Panc1 (cell line): Measurements from ENCODE around the gene ZNF398. TPM values are rescaled to one million over a fixed set of nuclear protein-coding genes. Genes with fewer than 3 reads are reported as not detected.

Source experiments
- ATAC-seq: fragments of 200-7000 bp; cut with Tn5 transposase; 2 replicates; pipeline ENCODE4 v1.9.1; 2020; ENCODE audit warnings: mild to moderate bottlenecking, moderate library complexity
- BruUV-seq: library from RNA; stranded (reverse); fragments of 400-500 nt; replicated peaks from 2 replicates; lab custom pipeline; 2021; lab: Mats Ljungman, UMichigan
- CTCF ChIA-PET: fragments of 300-600 bp; sonication (Branson Sonifier 250); formaldehyde crosslinking; loops from one replicate; lab custom pipeline; 2022; ENCODE audit warnings: antibody characterized with exemption; lab: Charles Lee
- POLR2A ChIA-PET: fragments of 300-600 bp; sonication (Branson Sonifier 250); formaldehyde crosslinking; loops from one replicate; lab custom pipeline; 2022; ENCODE audit warnings: antibody characterized with exemption; lab: Charles Lee
- DNase-seq: peaks from one replicate; pipeline ENCODE4 v3.0.0-alpha.2; 2010; ENCODE audit warnings: low read depth, low spot score
- H3K27ac ChIP-seq: 2 replicates; pipeline ENCODE4 v1.5.1; 2011; ENCODE audit warnings: mild to moderate bottlenecking, low read length, inconsistent platforms
- H3K27me3 ChIP-seq: fragments of 200-500 bp; sonication (Bioruptor generic); 2 replicates; pipeline ENCODE4 v1.6.0; 2014; ENCODE audit warnings: low read length, inconsistent platforms; ENCODE audit not compliant: control insufficient read depth, insufficient read depth
- H3K36me3 ChIP-seq: fragments of 200-500 bp; sonication (Bioruptor generic); 2 replicates; pipeline ENCODE4 v1.5.1; 2014; ENCODE audit warnings: inconsistent platforms, mild to moderate bottlenecking, low read length, moderate library complexity; ENCODE audit not compliant: control insufficient read depth, insufficient read depth
- H3K4me1 ChIP-seq: 2 replicates; pipeline ENCODE4 v1.5.1; 2011; ENCODE audit warnings: inconsistent platforms, mild to moderate bottlenecking, low read length, moderate library complexity; ENCODE audit not compliant: control insufficient read depth, insufficient read depth
- H3K4me3 ChIP-seq, 2 experiments: 2 replicates each; pipeline ENCODE4 v1.5.1; 2011 to 2012; ENCODE audit warnings: low read depth in 2 of 2, low read length in 2 of 2, mild to moderate bottlenecking in 2 of 2, inconsistent platforms in 1 of 2, moderate library complexity in 1 of 2
- H3K9me3 ChIP-seq: fragments of 200-500 bp; sonication (Bioruptor generic); 2 replicates; pipeline ENCODE4 v1.5.1; 2014; ENCODE audit warnings: low read depth, mild to moderate bottlenecking, inconsistent platforms, low read length, moderate library complexity; ENCODE audit not compliant: control insufficient read depth, insufficient read depth
- POLR2AphosphoS5 ChIP-seq: IDR thresholded peaks from 2 replicates; pipeline ENCODE4 v1.6.1; 2012; ENCODE audit warnings: mild to moderate bottlenecking, low read depth, low read length, moderate library complexity
- SIN3A ChIP-seq: IDR thresholded peaks from 2 replicates; pipeline ENCODE4 v1.6.1; 2012; ENCODE audit warnings: low read depth, mild to moderate bottlenecking, low read length, moderate library complexity, borderline replicate concordance; ENCODE audit not compliant: insufficient read depth
- TCF7L2 ChIP-seq: IDR thresholded peaks from 2 replicates; pipeline ENCODE4 v1.6.1; 2011; ENCODE audit warnings: mild to moderate bottlenecking, low read depth, low read length, inconsistent platforms
- in situ Hi-C: cut with HindIII; loops from 2 replicates; pipeline ENCODE4 v1.10.0; 2016; ENCODE audit warnings: low sequenced_read_pairs, low pct_unique_long_range_greater_than_20kb
- intact Hi-C: fragments of 100-400 bp; cut with micrococcal nuclease; formaldehyde crosslinking; loops from one replicate; pipeline ENCODE4 v1.10.0; 2022; ENCODE audit not compliant: unreplicated experiment
- total RNA-seq: library from RNA; stranded (reverse); gene quantifications from one replicate; pipeline ENCODE4 v1.2.1, GENCODE V29; 2021; ENCODE audit not compliant: unreplicated experiment
- TF ChIP-seq, protein P1 (sequence below), 2 experiments: IDR thresholded peaks; 2 replicates each; pipeline ENCODE4 v1.6.1; 2011 to 2012; ENCODE audit warnings: low read depth in 2 of 2, control low read depth in 1 of 2, low read length in 1 of 2, mild to moderate bottlenecking in 1 of 2, moderate library complexity in 1 of 2; ENCODE audit not compliant: insufficient read depth in 1 of 2
- TF ChIP-seq, protein P2 (sequence below): fragments of 450-650 bp; IDR thresholded peaks from 2 replicates; pipeline ENCODE4 v1.5.1; 2017; ENCODE audit warnings: mild to moderate bottlenecking

ZNF398 gene
- total RNA-seq, 1 experiment from 2014 or later, result 14.1 TPM

DNA sequence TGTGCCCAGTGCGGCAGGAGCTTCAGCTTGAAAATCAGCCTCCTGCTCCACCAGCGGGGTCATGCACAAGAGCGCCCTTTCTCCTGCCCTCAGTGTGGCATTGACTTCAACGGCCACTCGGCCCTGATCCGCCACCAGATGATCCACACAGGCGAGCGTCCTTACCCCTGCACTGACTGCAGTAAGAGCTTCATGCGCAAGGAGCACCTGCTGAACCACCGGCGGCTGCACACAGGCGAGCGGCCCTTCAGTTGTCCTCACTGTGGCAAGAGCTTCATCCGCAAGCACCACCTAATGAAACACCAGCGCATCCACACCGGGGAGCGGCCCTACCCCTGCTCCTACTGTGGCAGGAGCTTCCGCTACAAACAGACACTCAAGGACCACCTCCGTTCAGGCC is 32.0 kb downstream of the ZNF398 start:
- no TSS peak for BruUV-seq
- no peak overlapping the region for H3K27ac ChIP-seq
- no peak overlapping the region for H3K4me3 ChIP-seq
- CTCF ChIA-PET, result no interaction called here
- TF ChIP-seq SIN3A (no peak), TCF7L2 (no peak), POLR2AphosphoS5 (no peak)
- TF ChIP-seq, protein P1, sequence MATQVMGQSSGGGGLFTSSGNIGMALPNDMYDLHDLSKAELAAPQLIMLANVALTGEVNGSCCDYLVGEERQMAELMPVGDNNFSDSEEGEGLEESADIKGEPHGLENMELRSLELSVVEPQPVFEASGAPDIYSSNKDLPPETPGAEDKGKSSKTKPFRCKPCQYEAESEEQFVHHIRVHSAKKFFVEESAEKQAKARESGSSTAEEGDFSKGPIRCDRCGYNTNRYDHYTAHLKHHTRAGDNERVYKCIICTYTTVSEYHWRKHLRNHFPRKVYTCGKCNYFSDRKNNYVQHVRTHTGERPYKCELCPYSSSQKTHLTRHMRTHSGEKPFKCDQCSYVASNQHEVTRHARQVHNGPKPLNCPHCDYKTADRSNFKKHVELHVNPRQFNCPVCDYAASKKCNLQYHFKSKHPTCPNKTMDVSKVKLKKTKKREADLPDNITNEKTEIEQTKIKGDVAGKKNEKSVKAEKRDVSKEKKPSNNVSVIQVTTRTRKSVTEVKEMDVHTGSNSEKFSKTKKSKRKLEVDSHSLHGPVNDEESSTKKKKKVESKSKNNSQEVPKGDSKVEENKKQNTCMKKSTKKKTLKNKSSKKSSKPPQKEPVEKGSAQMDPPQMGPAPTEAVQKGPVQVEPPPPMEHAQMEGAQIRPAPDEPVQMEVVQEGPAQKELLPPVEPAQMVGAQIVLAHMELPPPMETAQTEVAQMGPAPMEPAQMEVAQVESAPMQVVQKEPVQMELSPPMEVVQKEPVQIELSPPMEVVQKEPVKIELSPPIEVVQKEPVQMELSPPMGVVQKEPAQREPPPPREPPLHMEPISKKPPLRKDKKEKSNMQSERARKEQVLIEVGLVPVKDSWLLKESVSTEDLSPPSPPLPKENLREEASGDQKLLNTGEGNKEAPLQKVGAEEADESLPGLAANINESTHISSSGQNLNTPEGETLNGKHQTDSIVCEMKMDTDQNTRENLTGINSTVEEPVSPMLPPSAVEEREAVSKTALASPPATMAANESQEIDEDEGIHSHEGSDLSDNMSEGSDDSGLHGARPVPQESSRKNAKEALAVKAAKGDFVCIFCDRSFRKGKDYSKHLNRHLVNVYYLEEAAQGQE (IDR thresholded peaks at IDR 0.05; ENCODE audit: insufficient read depth in 1 of 2, low read depth in 2 of 2, low read length in 1 of 2), result no peak
- TF ChIP-seq, protein P2, sequence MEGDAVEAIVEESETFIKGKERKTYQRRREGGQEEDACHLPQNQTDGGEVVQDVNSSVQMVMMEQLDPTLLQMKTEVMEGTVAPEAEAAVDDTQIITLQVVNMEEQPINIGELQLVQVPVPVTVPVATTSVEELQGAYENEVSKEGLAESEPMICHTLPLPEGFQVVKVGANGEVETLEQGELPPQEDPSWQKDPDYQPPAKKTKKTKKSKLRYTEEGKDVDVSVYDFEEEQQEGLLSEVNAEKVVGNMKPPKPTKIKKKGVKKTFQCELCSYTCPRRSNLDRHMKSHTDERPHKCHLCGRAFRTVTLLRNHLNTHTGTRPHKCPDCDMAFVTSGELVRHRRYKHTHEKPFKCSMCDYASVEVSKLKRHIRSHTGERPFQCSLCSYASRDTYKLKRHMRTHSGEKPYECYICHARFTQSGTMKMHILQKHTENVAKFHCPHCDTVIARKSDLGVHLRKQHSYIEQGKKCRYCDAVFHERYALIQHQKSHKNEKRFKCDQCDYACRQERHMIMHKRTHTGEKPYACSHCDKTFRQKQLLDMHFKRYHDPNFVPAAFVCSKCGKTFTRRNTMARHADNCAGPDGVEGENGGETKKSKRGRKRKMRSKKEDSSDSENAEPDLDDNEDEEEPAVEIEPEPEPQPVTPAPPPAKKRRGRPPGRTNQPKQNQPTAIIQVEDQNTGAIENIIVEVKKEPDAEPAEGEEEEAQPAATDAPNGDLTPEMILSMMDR, result no peak
- DNase-seq (no peak), ATAC-seq (no peak)
- in situ Hi-C loops, result no loop called here
- intact Hi-C loops, result no loop called here
- no peaks in the 10 kb centered on the region for H3K4me1 ChIP-seq
- H3K9me3 ChIP-seq, result no peaks in the 10 kb centered on the region
- POLR2A ChIA-PET, result interaction anchor here (0.8 kb wide), 1 partner anchor 110 kb away, joined by 4 read pairs; no protein-coding TSS in a partner anchor
- H3K27me3 ChIP-seq, result no peaks in the 10 kb centered on the region
- H3K36me3 ChIP-seq, result peaks cover 15% of the 10 kb centered on the region

DNA sequence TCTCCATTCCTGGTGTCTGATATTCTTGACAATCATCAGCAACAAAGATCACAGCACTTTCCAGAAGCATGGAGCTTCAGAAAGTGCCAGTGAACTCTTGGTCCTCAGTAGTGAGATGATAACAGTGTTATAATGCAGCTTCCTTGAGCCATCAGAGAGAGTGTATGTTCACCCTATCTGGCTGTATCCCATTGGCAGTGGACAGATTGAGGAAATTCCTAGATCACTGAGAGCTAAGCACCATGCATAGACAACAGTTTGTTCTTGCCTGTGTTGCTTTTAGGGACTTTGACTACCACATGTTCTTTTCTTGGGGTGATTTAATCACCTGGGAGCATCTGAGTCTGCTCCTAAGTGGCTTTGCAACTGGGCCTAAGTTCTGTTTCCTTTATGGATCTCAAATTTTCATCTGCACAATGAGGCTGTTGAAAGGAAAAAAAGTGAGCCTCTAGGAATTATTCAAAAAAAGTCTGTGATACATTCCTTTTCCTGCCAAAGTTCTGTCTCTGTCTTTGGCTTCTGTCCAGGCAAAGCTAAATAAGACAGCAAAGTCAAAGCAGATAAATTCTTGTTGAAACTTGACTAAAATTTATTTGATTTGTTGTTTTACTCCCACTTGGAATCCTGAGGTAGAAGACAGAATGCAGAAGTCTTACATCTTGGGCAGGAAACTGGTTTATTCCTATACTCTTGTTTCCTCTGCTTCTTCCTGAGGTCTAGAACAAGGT is 33.6 kb downstream of the ZNF398 start:
- Histone ChIP-seq H3K36me3 (peaks cover 13% of the 10 kb centered on the region), H3K4me3 (no peak overlapping the region), H3K4me1 (no peaks in the 10 kb centered on the region), H3K27ac (no peak overlapping the region), H3K9me3 (no peaks in the 10 kb centered on the region), H3K27me3 (no peaks in the 10 kb centered on the region)
- no peak for ATAC-seq
- POLR2A ChIA-PET, result interaction anchor here (0.5 kb wide), 1 partner anchor 90 kb away, joined by 3 read pairs; no protein-coding TSS in a partner anchor
- in situ Hi-C loops, result no loop called here
- intact Hi-C loops, result no loop called here
- TSS peak; percentile 47 for BruUV-seq
- TF ChIP-seq SIN3A, result no peak
- no peak for TF ChIP-seq POLR2AphosphoS5
- TF ChIP-seq TCF7L2, result no peak
- TF ChIP-seq, protein P1 (IDR thresholded peaks at IDR 0.05; ENCODE audit: insufficient read depth in 1 of 2, low read depth in 2 of 2, low read length in 1 of 2), result no peak
- TF ChIP-seq, protein P2, result no peak
- no peak for DNase-seq
- CTCF ChIA-PET, result no interaction called here
